Activated B cell treated with CpG ODN at 0.5 μM for 24 hours (primary cell): ENCODE data around the gene RFC3. TPM values are rescaled to one million over a fixed set of nuclear protein-coding genes. Genes with fewer than 3 reads are reported as not detected.

Experiments used
- ATAC-seq: fragments of 200-7000 bp; cut with Tn5 transposase; one replicate; pipeline ENCODE4 v1.10.0; 2021; ENCODE audit warnings: low read depth, mild to moderate bottlenecking, moderate library complexity
- CTCF ChIA-PET: fragments of 350-600 bp; sonication (Branson Sonifier 250); formaldehyde crosslinking; loops from one replicate; lab custom pipeline; 2021; ENCODE audit warnings: antibody characterized with exemption; lab: Charles Lee
- POLR2A ChIA-PET: fragments of 350-600 bp; sonication (Branson Sonifier 250); formaldehyde crosslinking; loops from one replicate; lab custom pipeline; 2021; ENCODE audit warnings: antibody characterized with exemption; lab: Charles Lee
- DNase-seq: peaks from one replicate; pipeline ENCODE4 v3.0.0; 2022
- H3K27ac Mint-ChIP-seq: one replicate; pipeline ENCODE4 v1.8.0; 2020; ENCODE audit warnings: mixed read lengths
- H3K27me3 Mint-ChIP-seq: one replicate; pipeline ENCODE4 v1.8.0; 2021; ENCODE audit warnings: mixed read lengths
- H3K36me3 Mint-ChIP-seq: one replicate; pipeline ENCODE4 v1.8.0; 2021; ENCODE audit warnings: low read depth, mixed read lengths
- H3K4me1 Mint-ChIP-seq: one replicate; pipeline ENCODE4 v1.8.0; 2021; ENCODE audit warnings: mixed read lengths
- H3K4me3 Mint-ChIP-seq: one replicate; pipeline ENCODE4 v1.8.0; 2020; ENCODE audit warnings: mild to moderate bottlenecking, mixed read lengths
- H3K9me3 Mint-ChIP-seq: one replicate; pipeline ENCODE4 v1.8.0; 2020; ENCODE audit warnings: mixed read lengths
- CTCF ChIP-seq: fragments of 200-600 bp; IDR thresholded peaks from one replicate; pipeline ENCODE4 v1.8.0; 2022; ENCODE audit warnings: antibody characterized with exemption, mild to moderate bottlenecking
- intact Hi-C: fragments of 100-400 bp; cut with micrococcal nuclease; formaldehyde crosslinking; loops from one replicate; pipeline ENCODE4 v1.15.1; 2024
- total RNA-seq: library from RNA; stranded (reverse); gene quantifications from 2 replicates; pipeline ENCODE4 v1.2.3, GENCODE V29; 2022

The RFC3 gene
- total RNA-seq, 1 donor from 2014 or later = 13.5 TPM

GRCh38 chr13:33825083-33825482 lies 7.1 kb downstream of the RFC3 start:
- Mint-ChIP-seq H3K27me3 (no peaks in the 10 kb centered on the region), H3K4me1 (no peaks in the 10 kb centered on the region), H3K4me3 (no peak overlapping the region), H3K36me3 (peaks cover 53% of the 10 kb centered on the region), H3K9me3 (no peaks in the 10 kb centered on the region), H3K27ac (no peak overlapping the region)
- intact Hi-C loops = no loop called here
- POLR2A ChIA-PET = no interaction called here
- CTCF ChIA-PET = no interaction called here
- no peak for ATAC-seq
- TF ChIP-seq CTCF = no peak
- no peak for DNase-seq

GRCh38 chr13:33827139-33827538 lies 9.2 kb downstream of the RFC3 start:
- H3K27me3 Mint-ChIP-seq = no peaks in the 10 kb centered on the region
- ATAC-seq (no peak), DNase-seq (no peak)
- intact Hi-C loops = no loop called here
- no peaks in the 10 kb centered on the region for H3K9me3 Mint-ChIP-seq
- H3K4me3 Mint-ChIP-seq = no peak overlapping the region
- TF ChIP-seq CTCF = no peak
- H3K36me3 Mint-ChIP-seq = peaks cover 59% of the 10 kb centered on the region
- no peaks in the 10 kb centered on the region for H3K4me1 Mint-ChIP-seq
- H3K27ac Mint-ChIP-seq = no peak overlapping the region
- ChIA-PET POLR2A (no interaction called here), CTCF (no interaction called here)

- no peaks in the 10 kb centered on the region for H3K9me3 Mint-ChIP-seq
- intact Hi-C loops = no loop called here
- H3K4me1 Mint-ChIP-seq = no peaks in the 10 kb centered on the region
- peaks cover 61% of the 10 kb centered on the region for H3K36me3 Mint-ChIP-seq
- no peak overlapping the region for H3K27ac Mint-ChIP-seq
- no peaks in the 10 kb centered on the region for H3K27me3 Mint-ChIP-seq
- DNase-seq = no peak
- H3K4me3 Mint-ChIP-seq = no peak overlapping the region
- POLR2A ChIA-PET = no interaction called here
- no peak for ATAC-seq
- no peak for TF ChIP-seq CTCF
- CTCF ChIA-PET = no interaction called here
Observed at GRCh38 chr13:33828431-33829129, 10.6 kb downstream of the RFC3 start.

GRCh38 chr13:33832872-33833271 lies 14.9 kb downstream of the RFC3 start:
- H3K4me1 Mint-ChIP-seq = no peaks in the 10 kb centered on the region
- ChIA-PET CTCF (no interaction called here), POLR2A (no interaction called here)
- TF ChIP-seq CTCF = no peak
- DNase-seq = no peak
- H3K27me3 Mint-ChIP-seq = no peaks in the 10 kb centered on the region
- ATAC-seq = no peak
- no peak overlapping the region for H3K4me3 Mint-ChIP-seq
- peaks cover 71% of the 10 kb centered on the region for H3K36me3 Mint-ChIP-seq
- intact Hi-C loops = no loop called here
- H3K27ac Mint-ChIP-seq = no peak overlapping the region
- no peaks in the 10 kb centered on the region for H3K9me3 Mint-ChIP-seq

- intact Hi-C loops = no loop called here
- H3K36me3 Mint-ChIP-seq = peaks cover 45% of the 10 kb centered on the region
- DNase-seq (no peak), ATAC-seq (no peak)
- no peak overlapping the region for H3K27ac Mint-ChIP-seq
- ChIA-PET POLR2A (no interaction called here), CTCF (no interaction called here)
- H3K27me3 Mint-ChIP-seq = no peaks in the 10 kb centered on the region
- no peak for TF ChIP-seq CTCF
- H3K9me3 Mint-ChIP-seq = no peaks in the 10 kb centered on the region
- no peak overlapping the region for H3K4me3 Mint-ChIP-seq
- H3K4me1 Mint-ChIP-seq = no peaks in the 10 kb centered on the region
Observed at GRCh38 chr13:33838647-33839046, 20.7 kb downstream of the RFC3 start.
